Measurements from ENCODE around the gene CD81. TPM values are rescaled to one million over a fixed set of nuclear protein-coding genes. Genes with fewer than 3 reads are reported as not detected.

Gene CD81
- total RNA-seq, 1 donor from 2014 or later, result 441 TPM

GRCh38 chr11:2400762-2401435 is 23.8 kb downstream of the CD81 start:
- H3K4me1 Mint-ChIP-seq (ENCODE audit: low read depth), result peaks cover 23% of the 10 kb centered on the region
- peak overlapping the region; percentile 86 for H3K4me3 Mint-ChIP-seq (ENCODE audit: unreplicated experiment)
- H3K27ac Mint-ChIP-seq (ENCODE audit: unreplicated experiment), result peak overlapping the region; percentile 93
- H3K9me3 Mint-ChIP-seq (ENCODE audit: low read depth), result no peaks in the 10 kb centered on the region
- H3K36me3 Mint-ChIP-seq (ENCODE audit: low read depth), result peaks cover 8% of the 10 kb centered on the region
- DNase-seq (ENCODE audit: low spot score), result no peak
- H3K27me3 Mint-ChIP-seq (ENCODE audit: low read depth), result no peaks in the 10 kb centered on the region
- TF ChIP-seq, protein P1, sequence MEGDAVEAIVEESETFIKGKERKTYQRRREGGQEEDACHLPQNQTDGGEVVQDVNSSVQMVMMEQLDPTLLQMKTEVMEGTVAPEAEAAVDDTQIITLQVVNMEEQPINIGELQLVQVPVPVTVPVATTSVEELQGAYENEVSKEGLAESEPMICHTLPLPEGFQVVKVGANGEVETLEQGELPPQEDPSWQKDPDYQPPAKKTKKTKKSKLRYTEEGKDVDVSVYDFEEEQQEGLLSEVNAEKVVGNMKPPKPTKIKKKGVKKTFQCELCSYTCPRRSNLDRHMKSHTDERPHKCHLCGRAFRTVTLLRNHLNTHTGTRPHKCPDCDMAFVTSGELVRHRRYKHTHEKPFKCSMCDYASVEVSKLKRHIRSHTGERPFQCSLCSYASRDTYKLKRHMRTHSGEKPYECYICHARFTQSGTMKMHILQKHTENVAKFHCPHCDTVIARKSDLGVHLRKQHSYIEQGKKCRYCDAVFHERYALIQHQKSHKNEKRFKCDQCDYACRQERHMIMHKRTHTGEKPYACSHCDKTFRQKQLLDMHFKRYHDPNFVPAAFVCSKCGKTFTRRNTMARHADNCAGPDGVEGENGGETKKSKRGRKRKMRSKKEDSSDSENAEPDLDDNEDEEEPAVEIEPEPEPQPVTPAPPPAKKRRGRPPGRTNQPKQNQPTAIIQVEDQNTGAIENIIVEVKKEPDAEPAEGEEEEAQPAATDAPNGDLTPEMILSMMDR (IDR thresholded peaks at IDR 0.05), result no peak

GRCh38 chr11:2401436-2401984 is 24.4 kb downstream of the CD81 start:
- TF ChIP-seq, protein P1 (IDR thresholded peaks at IDR 0.05), result no peak
- H3K27me3 Mint-ChIP-seq (ENCODE audit: low read depth), result no peaks in the 10 kb centered on the region
- H3K9me3 Mint-ChIP-seq (ENCODE audit: low read depth), result no peaks in the 10 kb centered on the region
- H3K4me1 Mint-ChIP-seq (ENCODE audit: low read depth), result peaks cover 23% of the 10 kb centered on the region
- peak overlapping the region; percentile 93 for H3K27ac Mint-ChIP-seq (ENCODE audit: unreplicated experiment)
- H3K36me3 Mint-ChIP-seq (ENCODE audit: low read depth), result peaks cover 8% of the 10 kb centered on the region
- peak overlapping the region; percentile 86 for H3K4me3 Mint-ChIP-seq (ENCODE audit: unreplicated experiment)
- DNase-seq (ENCODE audit: low spot score), result no peak

DNA sequence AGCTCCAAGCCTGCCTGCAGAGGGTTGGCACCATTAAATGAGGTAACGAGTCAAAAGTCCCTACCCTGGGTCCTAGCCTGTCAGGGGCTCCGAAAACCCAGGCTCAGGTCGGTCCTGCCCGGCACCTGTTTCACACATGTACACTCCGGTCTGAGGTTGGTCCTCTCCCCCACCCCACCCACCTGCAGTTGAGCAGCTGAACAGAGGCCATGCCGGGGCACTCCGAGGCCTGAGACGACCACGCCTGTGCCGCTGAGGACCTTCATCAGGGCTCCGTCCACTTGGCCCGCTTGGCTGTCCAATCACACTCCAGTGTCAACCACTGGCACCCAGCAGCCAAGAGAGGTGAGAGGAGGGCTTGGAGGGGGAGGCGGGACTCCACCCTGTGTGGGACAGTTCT is 25.0 kb downstream of the CD81 start:
- Mint-ChIP-seq H3K9me3 (ENCODE audit: low read depth) (no peaks in the 10 kb centered on the region), H3K27ac (ENCODE audit: unreplicated experiment) (no peak overlapping the region), H3K4me3 (ENCODE audit: unreplicated experiment) (peak overlapping the region; percentile 86), H3K36me3 (ENCODE audit: low read depth) (peaks cover 5% of the 10 kb centered on the region), H3K27me3 (ENCODE audit: low read depth) (no peaks in the 10 kb centered on the region), H3K4me1 (ENCODE audit: low read depth) (peaks cover 23% of the 10 kb centered on the region)
- TF ChIP-seq, protein P1 (IDR thresholded peaks at IDR 0.05), result no peak
- no peak for DNase-seq (ENCODE audit: low spot score)

GRCh38 chr11:2402890-2403645 is 26.0 kb downstream of the CD81 start:
- TF ChIP-seq, protein P1 (IDR thresholded peaks at IDR 0.05), result no peak
- no peaks in the 10 kb centered on the region for H3K27me3 Mint-ChIP-seq (ENCODE audit: low read depth)
- peak overlapping the region; percentile 12 for H3K27ac Mint-ChIP-seq (ENCODE audit: unreplicated experiment)
- peaks cover 23% of the 10 kb centered on the region for H3K4me1 Mint-ChIP-seq (ENCODE audit: low read depth)
- H3K4me3 Mint-ChIP-seq (ENCODE audit: unreplicated experiment), result peak overlapping the region; percentile 31
- H3K9me3 Mint-ChIP-seq (ENCODE audit: low read depth), result no peaks in the 10 kb centered on the region
- H3K36me3 Mint-ChIP-seq (ENCODE audit: low read depth), result peaks cover 2% of the 10 kb centered on the region
- DNase-seq (ENCODE audit: low spot score), result no peak

DNA sequence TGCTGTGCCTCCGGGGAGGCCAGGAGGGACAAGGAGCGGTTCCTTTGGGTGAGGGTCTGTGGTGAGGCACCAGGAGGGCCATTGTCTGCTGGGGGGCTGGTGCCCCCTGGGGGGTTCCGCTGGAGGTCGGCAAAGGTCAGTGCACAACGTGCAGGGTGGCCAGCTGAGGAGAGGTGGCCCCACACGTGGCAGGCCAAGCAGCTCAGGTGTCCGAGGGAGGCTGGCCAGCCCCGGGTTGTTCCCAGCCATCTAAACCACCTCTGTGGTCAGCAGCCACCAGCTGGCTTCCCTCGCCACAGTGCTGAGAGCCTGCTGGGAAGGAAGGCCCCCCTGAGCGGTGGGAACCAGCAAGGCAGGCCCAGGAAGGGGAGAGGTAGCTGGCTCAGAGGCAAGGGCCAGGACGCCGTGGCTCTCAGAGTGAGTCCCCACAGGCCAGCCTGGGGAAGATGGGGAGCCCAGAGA is 27.7 kb downstream of the CD81 start:
- no peaks in the 10 kb centered on the region for H3K27me3 Mint-ChIP-seq (ENCODE audit: low read depth)
- TF ChIP-seq, protein P1 (IDR thresholded peaks at IDR 0.05), result no peak
- DNase-seq (ENCODE audit: low spot score), result no peak
- no peaks in the 10 kb centered on the region for H3K9me3 Mint-ChIP-seq (ENCODE audit: low read depth)
- H3K4me1 Mint-ChIP-seq (ENCODE audit: low read depth), result peaks cover 15% of the 10 kb centered on the region
- H3K4me3 Mint-ChIP-seq (ENCODE audit: unreplicated experiment), result no peak overlapping the region
- H3K36me3 Mint-ChIP-seq (ENCODE audit: low read depth), result peaks cover 2% of the 10 kb centered on the region
- H3K27ac Mint-ChIP-seq (ENCODE audit: unreplicated experiment), result no peak overlapping the region

All from chondrocyte (in vitro differentiated cells).